Measurements from ENCODE around the gene SLC12A7. TPM values are rescaled to one million over a fixed set of nuclear protein-coding genes. Genes with fewer than 3 reads are reported as not detected.
A peak's percentile ranks its signal among the peaks of the same experiment; 100 is the strongest.

SLC12A7 gene
- total RNA-seq, 1 donor from 2014 or later, result 30.5 TPM

- FAIRE-seq (no peak), DNase-seq (ENCODE audit: low read depth) (no peak)
- Histone ChIP-seq H3K36me3 (ENCODE audit: insufficient read depth, low read length) (no peaks in the 10 kb centered on the region), H3K79me2 (ENCODE audit: insufficient read depth, low read length) (no peaks in the 10 kb centered on the region), H3K27me3 (ENCODE audit: insufficient read depth, low read length) (peaks cover 15% of the 10 kb centered on the region), H3K4me2 (ENCODE audit: low read length) (no peak overlapping the region), H4K20me1 (ENCODE audit: insufficient read depth, low read length) (no peaks in the 10 kb centered on the region), H3K27ac (ENCODE audit: low read depth, low read length) (no peak overlapping the region), H3K4me3 (ENCODE audit: insufficient read depth, low read depth, low read length) (no peak overlapping the region), H3K9me3 (ENCODE audit: insufficient read depth, low read depth, low read length) (no peaks in the 10 kb centered on the region), H2AFZ (ENCODE audit: low read depth, low read length) (no peak overlapping the region), H3K9ac (ENCODE audit: low read length) (no peak overlapping the region), H3K4me1 (ENCODE audit: insufficient read depth, low read length) (no peaks in the 10 kb centered on the region)
- TF ChIP-seq EZH2 (IDR thresholded peaks at IDR 0.05; ENCODE audit: insufficient read depth, low read length), result no peak
- no peak for TF ChIP-seq CTCF (IDR thresholded peaks at IDR 0.05; ENCODE audit: insufficient read depth, low read depth, low read length)
- peaks cover 7% of the 10 kb centered on the region for H3K27me3 Mint-ChIP-seq (ENCODE audit: low read depth, unreplicated experiment)
- H3K4me3 Mint-ChIP-seq (ENCODE audit: unreplicated experiment), result no peak overlapping the region
- no peaks in the 10 kb centered on the region for H3K36me3 Mint-ChIP-seq (ENCODE audit: low read depth, unreplicated experiment)
- no peak overlapping the region for H3K27ac Mint-ChIP-seq (ENCODE audit: unreplicated experiment)
- no peaks in the 10 kb centered on the region for H3K9me3 Mint-ChIP-seq (ENCODE audit: unreplicated experiment)
- peaks cover 16% of the 10 kb centered on the region for H3K4me1 Mint-ChIP-seq (ENCODE audit: low read depth, unreplicated experiment)
These were observed 2.1 kb upstream of the SLC12A7 start for GRCh38 chr5:1113805-1114586.

DNA sequence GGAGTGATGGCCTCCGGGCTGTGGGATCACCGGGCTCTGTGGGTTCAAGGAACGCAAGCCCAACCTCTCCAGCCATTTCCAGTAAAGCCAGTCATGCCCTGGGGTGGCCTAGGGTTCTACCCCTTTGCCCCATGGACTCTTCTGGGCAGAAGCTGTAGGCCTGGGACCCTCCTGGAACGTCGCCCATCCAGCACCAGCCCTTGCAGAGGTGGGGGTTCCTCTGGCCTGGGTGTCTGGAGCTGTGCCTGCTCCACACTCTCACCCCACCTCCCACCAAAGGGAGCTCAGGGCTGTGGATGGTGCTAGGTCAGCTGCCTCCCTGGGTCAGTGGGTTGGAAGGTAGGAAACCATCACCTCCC lies 1.4 kb upstream of the SLC12A7 start:
- peaks cover 15% of the 10 kb centered on the region for H3K27me3 ChIP-seq (ENCODE audit: insufficient read depth, low read length)
- H3K4me1 ChIP-seq (ENCODE audit: insufficient read depth, low read length), result no peaks in the 10 kb centered on the region
- H3K27me3 Mint-ChIP-seq (ENCODE audit: low read depth, unreplicated experiment), result peaks cover 7% of the 10 kb centered on the region
- peaks cover 12% of the 10 kb centered on the region for H3K4me1 Mint-ChIP-seq (ENCODE audit: low read depth, unreplicated experiment)
- no peaks in the 10 kb centered on the region for H3K9me3 ChIP-seq (ENCODE audit: insufficient read depth, low read depth, low read length)
- H3K4me3 Mint-ChIP-seq (ENCODE audit: unreplicated experiment), result peak overlapping the region; percentile 40
- H3K36me3 Mint-ChIP-seq (ENCODE audit: low read depth, unreplicated experiment), result peaks cover 2% of the 10 kb centered on the region
- no peak overlapping the region for H3K27ac ChIP-seq (ENCODE audit: low read depth, low read length)
- no peak for TF ChIP-seq EZH2 (IDR thresholded peaks at IDR 0.05; ENCODE audit: insufficient read depth, low read length)
- no peak for TF ChIP-seq CTCF (IDR thresholded peaks at IDR 0.05; ENCODE audit: insufficient read depth, low read depth, low read length)
- H3K4me3 ChIP-seq (ENCODE audit: insufficient read depth, low read depth, low read length), result no peak overlapping the region
- H3K36me3 ChIP-seq (ENCODE audit: insufficient read depth, low read length), result no peaks in the 10 kb centered on the region
- no peak overlapping the region for H2AFZ ChIP-seq (ENCODE audit: low read depth, low read length)
- H3K9ac ChIP-seq (ENCODE audit: low read length), result no peak overlapping the region
- no peaks in the 10 kb centered on the region for H4K20me1 ChIP-seq (ENCODE audit: insufficient read depth, low read length)
- H3K79me2 ChIP-seq (ENCODE audit: insufficient read depth, low read length), result no peaks in the 10 kb centered on the region
- no peak overlapping the region for H3K27ac Mint-ChIP-seq (ENCODE audit: unreplicated experiment)
- no peak for FAIRE-seq
- H3K9me3 Mint-ChIP-seq (ENCODE audit: unreplicated experiment), result no peaks in the 10 kb centered on the region
- DNase-seq (ENCODE audit: low read depth), result no peak
- H3K4me2 ChIP-seq (ENCODE audit: low read length), result no peak overlapping the region

All from astrocyte (in vitro differentiated cells and primary cell).